HL-60 (cell line): ENCODE measurements around the gene DHRS2.

Experiments used
- DNase-seq, 2 experiments: peaks; one replicate each; pipeline ENCODE4 v3.0.0-alpha.2; 2010 to 2020; ENCODE audit warnings: low read depth in 1 of 2, low spot score in 1 of 2
- H3K27ac ChIP-seq: fragments of 250-450 bp; sonication (Bioruptor Pico); replicated peaks from 2 replicates; pipeline ENCODE4 v1.5.1; 2020; ENCODE audit warnings: mild to moderate bottlenecking, moderate library complexity
- H3K27me3 ChIP-seq: fragments of 250-450 bp; sonication (Bioruptor Pico); 2 replicates; pipeline ENCODE4 v1.5.1; 2021; ENCODE audit warnings: mild to moderate bottlenecking, moderate library complexity; ENCODE audit not compliant: insufficient read depth, poor library complexity, severe bottlenecking
- H3K4me3 ChIP-seq: replicated peaks from 2 replicates; pipeline ENCODE4 v1.5.1; 2011; ENCODE audit warnings: mild to moderate bottlenecking, control low read depth, low read length; ENCODE audit not compliant: insufficient read depth
- CTCF ChIP-seq: IDR thresholded peaks from one replicate; pipeline ENCODE4 v1.5.1; 2011; ENCODE audit warnings: low read length, control low read depth, inconsistent platforms; ENCODE audit not compliant: insufficient read depth
- GABPA ChIP-seq: IDR thresholded peaks from 2 replicates; pipeline ENCODE4 v1.6.1; 2012; ENCODE audit warnings: low read depth
- POLR2AphosphoS5 ChIP-seq: IDR thresholded peaks from 2 replicates; pipeline ENCODE4 v1.6.1; 2012; ENCODE audit warnings: low read depth
- REST ChIP-seq: IDR thresholded peaks from 2 replicates; pipeline ENCODE4 v1.6.1; 2012; ENCODE audit warnings: low read depth; ENCODE audit not compliant: insufficient replicate concordance
- SPI1 ChIP-seq: IDR thresholded peaks from 2 replicates; pipeline ENCODE4 v1.6.1; 2012; ENCODE audit warnings: low read depth, mild to moderate bottlenecking, borderline replicate concordance

The DHRS2 gene

GRCh38 chr14:23654231-23654630, 18.1 kb downstream of the DHRS2 start:
- no peak for DNase-seq
- no peak for TF ChIP-seq CTCF
- TF ChIP-seq REST = no peak
- no peak for TF ChIP-seq GABPA
- no peak for TF ChIP-seq POLR2AphosphoS5
- no peak for TF ChIP-seq SPI1
- no peaks in the 10 kb centered on the region for H3K27me3 ChIP-seq
- H3K4me3 ChIP-seq = no peak overlapping the region
- no peak overlapping the region for H3K27ac ChIP-seq

- no peak overlapping the region for H3K27ac ChIP-seq
Observed at GRCh38 chr14:23657959-23658470, 21.9 kb downstream of the DHRS2 start.

GRCh38 chr14:23660290-23661226, 24.4 kb downstream of the DHRS2 start:
- no peak for DNase-seq
- Histone ChIP-seq H3K27me3 (no peaks in the 10 kb centered on the region), H3K27ac (no peak overlapping the region), H3K4me3 (no peak overlapping the region)
- TF ChIP-seq POLR2AphosphoS5 = no peak
- TF ChIP-seq SPI1 = no peak
- no peak for TF ChIP-seq CTCF
- TF ChIP-seq GABPA = no peak
- TF ChIP-seq REST = no peak

More at GRCh38 chr14:23657959-23658470, 21.9 kb downstream of the DHRS2 start:
- TF ChIP-seq SPI1 = no peak
- Histone ChIP-seq H3K27me3 (no peaks in the 10 kb centered on the region), H3K4me3 (no peak overlapping the region)
- DNase-seq = no peak

- Histone ChIP-seq H3K4me3 (no peak overlapping the region), H3K27ac (no peak overlapping the region), H3K27me3 (no peaks in the 10 kb centered on the region)
- no peak for DNase-seq
- no peak for TF ChIP-seq CTCF
- TF ChIP-seq REST = no peak
- no peak for TF ChIP-seq GABPA
- no peak for TF ChIP-seq POLR2AphosphoS5
- TF ChIP-seq SPI1 = no peak
Observed at GRCh38 chr14:23661542-23661941, 25.4 kb downstream of the DHRS2 start.
